NCI-H1417 treated with DMSO at 0.1 percent for 48 hours (cell line): ENCODE measurements around the gene HIVEP3.

Experiments
- DNase-seq: peaks from one replicate; lab custom pipeline; 2025; lab: John Stamatoyannopoulos, UW

The HIVEP3 gene

GRCh38 chr1:41731516-41732030 is 187.1 kb downstream of the HIVEP3 start:
- no peak for DNase-seq

- DNase-seq, result no peak
Observed at GRCh38 chr1:41730806-41731205, 187.9 kb downstream of the HIVEP3 start.

GRCh38 chr1:41728403-41729202 is 190.1 kb downstream of the HIVEP3 start:
- no peak for DNase-seq

- no peak for DNase-seq
Observed at GRCh38 chr1:41727749-41728115, 191.0 kb downstream of the HIVEP3 start.

- no peak for DNase-seq
Observed at GRCh38 chr1:41726899-41727748, 191.6 kb downstream of the HIVEP3 start.

DNA sequence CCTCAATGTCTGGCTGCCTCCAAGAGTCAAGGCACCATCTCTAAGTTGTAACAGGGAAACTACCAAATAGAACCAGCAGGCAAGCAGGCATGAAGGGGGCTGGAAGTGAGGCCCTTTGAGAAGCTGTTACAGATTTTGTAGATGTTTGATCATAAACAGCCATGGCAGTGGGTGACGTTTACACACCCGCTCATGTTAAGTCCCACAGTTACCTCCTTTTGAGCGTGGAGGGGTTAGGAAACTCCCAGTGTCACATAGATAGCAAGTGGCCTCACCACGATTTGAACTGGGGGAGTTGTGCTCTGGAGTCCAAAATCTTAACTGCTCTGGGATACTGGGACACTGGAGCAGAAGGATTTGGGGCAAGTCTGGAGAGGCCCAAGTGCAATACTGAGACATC is 192.4 kb downstream of the HIVEP3 start:
- no peak for DNase-seq

- DNase-seq, result no peak
Observed at GRCh38 chr1:41724926-41725325, 193.8 kb downstream of the HIVEP3 start.

GRCh38 chr1:41724248-41724647 is 194.5 kb downstream of the HIVEP3 start:
- DNase-seq, result no peak

GRCh38 chr1:41723786-41724185 is 194.9 kb downstream of the HIVEP3 start:
- no peak for DNase-seq

DNA sequence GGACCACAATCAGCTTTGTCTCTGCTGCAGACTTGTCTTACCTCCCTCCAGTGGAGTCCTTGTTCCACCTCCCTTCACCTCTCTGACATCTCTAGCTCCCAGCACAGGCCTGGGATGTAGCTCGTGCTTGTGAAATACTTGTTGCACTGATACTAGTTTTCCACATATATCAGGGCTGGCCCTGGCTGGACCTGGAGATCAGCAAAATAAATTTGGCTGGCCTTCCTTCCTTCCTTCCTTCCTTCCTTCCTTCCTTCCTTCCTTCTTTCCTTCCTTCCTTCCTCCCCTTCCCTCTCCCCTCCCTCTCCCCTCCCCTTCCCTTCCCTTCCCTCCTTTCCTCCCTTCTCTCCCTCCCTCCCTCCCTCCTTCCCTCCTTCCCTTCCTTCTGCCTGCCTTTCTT is 196.5 kb downstream of the HIVEP3 start:
- DNase-seq, result no peak

DNA sequence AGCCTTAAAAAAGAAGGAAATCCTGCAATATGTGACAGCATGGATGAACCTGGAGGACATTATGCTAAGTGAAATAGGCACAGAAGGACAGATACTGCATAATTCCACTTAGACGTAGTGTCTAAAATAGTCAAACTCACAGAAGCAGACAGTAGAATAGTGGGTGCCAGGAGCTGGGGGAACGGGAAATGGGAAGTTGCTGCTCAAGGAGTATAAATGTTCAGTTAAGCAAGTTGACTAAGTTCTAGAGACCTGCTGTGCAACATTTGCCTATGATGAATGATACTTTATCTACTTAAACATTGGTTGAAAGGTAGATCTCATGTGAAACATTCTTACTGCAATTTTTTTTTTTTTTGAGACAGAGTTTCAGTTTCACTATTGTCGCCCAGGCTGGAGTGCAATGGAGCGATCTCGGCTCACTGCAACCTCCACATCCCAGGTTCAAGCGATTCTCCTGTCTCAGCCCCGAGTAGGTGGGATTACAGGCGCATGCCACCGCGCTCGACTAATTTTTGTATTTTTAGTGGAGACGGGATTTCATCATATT is 197.8 kb downstream of the HIVEP3 start:
- no peak for DNase-seq

DNA sequence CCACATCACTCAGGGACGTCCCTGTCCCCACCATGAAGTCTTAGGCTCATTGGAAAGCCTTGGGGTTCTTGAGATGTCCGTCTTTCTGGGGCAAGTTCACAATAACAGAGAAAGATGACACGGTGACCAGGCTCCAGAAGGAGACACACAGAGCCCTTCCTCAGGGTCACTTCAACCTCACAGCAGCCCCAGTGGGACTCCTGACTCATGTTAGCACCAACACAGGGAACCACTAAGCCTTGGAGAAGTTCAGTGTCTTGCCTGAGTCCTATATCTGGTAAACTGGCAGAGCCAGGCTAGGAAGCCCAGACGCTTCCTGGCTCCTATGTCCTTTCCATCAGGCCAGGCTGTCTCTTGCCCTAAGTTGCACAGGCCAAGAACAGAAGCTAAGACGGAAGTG is 199.1 kb downstream of the HIVEP3 start:
- DNase-seq, result no peak

GRCh38 chr1:41719128-41719527 is 199.6 kb downstream of the HIVEP3 start:
- no peak for DNase-seq

DNA sequence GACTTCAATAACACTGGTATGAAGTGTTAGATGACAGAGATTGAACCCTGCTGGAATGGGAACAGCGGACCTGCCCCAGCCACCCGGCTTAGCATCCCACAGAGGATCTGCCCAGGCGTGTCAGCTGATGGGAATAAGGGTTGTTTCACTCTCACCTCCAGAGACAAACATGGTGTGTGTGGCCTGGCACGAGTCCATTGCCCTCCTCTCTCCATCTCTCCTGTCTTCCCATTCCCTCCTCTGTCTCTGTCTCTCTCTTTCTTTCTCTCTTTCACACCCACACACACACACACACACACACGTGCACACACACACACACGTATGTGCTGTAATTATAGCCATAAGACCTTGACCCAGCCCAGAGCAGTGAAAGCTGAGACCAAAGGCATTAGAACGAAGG is 200.2 kb downstream of the HIVEP3 start:
- DNase-seq, result no peak

- DNase-seq, result no peak
Observed at GRCh38 chr1:41716188-41717130, 202.3 kb downstream of the HIVEP3 start.

GRCh38 chr1:41715441-41716095 is 203.2 kb downstream of the HIVEP3 start:
- no peak for DNase-seq

GRCh38 chr1:41714638-41715389 is 203.9 kb downstream of the HIVEP3 start:
- DNase-seq, result no peak

GRCh38 chr1:41713557-41714327 is 205.0 kb downstream of the HIVEP3 start:
- DNase-seq, result no peak

DNA sequence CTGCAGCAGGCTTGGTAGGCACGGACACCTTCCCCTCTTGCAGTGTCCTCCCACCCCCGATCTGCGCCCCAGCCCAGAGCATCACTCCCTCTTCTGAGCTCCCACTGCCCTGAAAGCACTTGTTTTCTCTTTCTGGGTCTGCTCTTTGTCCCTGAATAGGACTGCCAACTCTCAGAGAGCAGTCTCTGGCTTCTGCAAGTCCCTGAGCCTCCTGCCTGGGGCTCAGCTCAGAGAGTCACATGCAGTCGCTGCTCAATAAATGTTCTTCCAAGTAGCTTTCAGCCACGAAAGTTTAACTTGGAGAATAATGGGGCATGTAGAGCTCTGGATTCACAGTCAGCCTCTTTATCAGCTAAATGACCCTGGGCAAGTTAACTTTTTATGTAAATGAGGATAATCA is 205.6 kb downstream of the HIVEP3 start:
- DNase-seq, result no peak

DNA sequence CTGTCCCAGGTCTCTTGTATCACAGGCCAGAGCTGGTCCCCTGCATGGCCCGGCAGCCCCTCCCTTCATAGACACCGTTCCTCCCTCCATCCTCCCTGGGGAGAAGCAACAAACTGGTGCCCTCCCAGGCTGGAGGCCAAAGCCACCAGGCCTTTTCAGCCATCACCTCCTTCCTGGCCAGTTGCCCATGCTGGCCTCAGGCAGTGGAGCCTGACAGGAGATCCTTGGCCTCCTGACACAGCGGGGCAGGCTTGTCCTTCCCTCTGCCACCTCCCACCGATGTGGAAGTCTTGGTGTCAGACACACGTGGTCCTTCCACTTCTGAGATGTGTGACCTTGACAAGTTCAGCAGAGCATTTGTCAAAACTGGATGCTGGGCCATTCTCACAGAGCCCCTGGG is 206.0 kb downstream of the HIVEP3 start:
- DNase-seq, result no peak
